Right ventricle myocardium superior (tissue), 1 donor: ENCODE results near the gene FAM135A. TPM values are rescaled to one million over a fixed set of nuclear protein-coding genes. Genes with fewer than 3 reads are reported as not detected.
"Not testable (repeated sequence)": the region's sequence is repeated elsewhere in the genome, so short reads cannot be mapped to it uniquely, and the experiment has no call there.

ENCODE experiments used
- ATAC-seq: fragments of 200-7000 bp; cut with Tn5 transposase; one replicate; pipeline ENCODE4 v1.9.1; 2020; ENCODE audit warnings: mild to moderate bottlenecking; ENCODE audit not compliant: poor library complexity
- DNase-seq: peaks from one replicate; pipeline ENCODE4 v3.0.0-alpha.2; 2020
- intact Hi-C: fragments of 100-400 bp; cut with DNase I; formaldehyde crosslinking; loops from one replicate; pipeline ENCODE4 v1.11.2; 2022
- total RNA-seq: library from RNA; stranded (reverse); fragmentation: NEBNext Ultra II Directional; extraction: Animal tissue kit (Norgen Biotek cat#: 25700); gene quantifications from one replicate; pipeline ENCODE4 v1.2.1, GENCODE V29; 2021
- donor health status: DM: no; HTN: yes; CAD: no; lungs with severe emphysema.

The FAM135A gene
- total RNA-seq, 1 donor from 2014 or later: 14.3 TPM

- DNase-seq (no peak), ATAC-seq (no peak)
- intact Hi-C loops: no loop called here
These were observed 97.3 kb downstream of the FAM135A start for GRCh38 chr6:70510600-70510999.

- intact Hi-C loops: no loop called here
- ATAC-seq: no peak
- no peak for DNase-seq
These were observed 105.4 kb downstream of the FAM135A start for GRCh38 chr6:70518723-70519122.

GRCh38 chr6:70520575-70520974 is 107.3 kb downstream of the FAM135A start:
- intact Hi-C loops: no loop called here
- ATAC-seq (no peak), DNase-seq (no peak)

GRCh38 chr6:70524721-70525286 is 111.5 kb downstream of the FAM135A start:
- no peak for DNase-seq
- ATAC-seq: no peak
- intact Hi-C loops: no loop called here

GRCh38 chr6:70527071-70527737 is 113.9 kb downstream of the FAM135A start:
- intact Hi-C loops: no loop called here
- DNase-seq (no peak), ATAC-seq (no peak)

- intact Hi-C loops: no loop called here
- DNase-seq (no peak), ATAC-seq (no peak)
These were observed 116.7 kb downstream of the FAM135A start for GRCh38 chr6:70530023-70530422.

GRCh38 chr6:70531133-70531532 is 117.8 kb downstream of the FAM135A start:
- no peak for ATAC-seq
- DNase-seq: no peak
- intact Hi-C loops: no loop called here

- DNase-seq (no peak), ATAC-seq (no peak)
- intact Hi-C loops: no loop called here
These were observed 124.0 kb downstream of the FAM135A start for GRCh38 chr6:70537266-70537665.

- intact Hi-C loops: no loop called here
- DNase-seq (no peak), ATAC-seq (no peak)
These were observed 125.1 kb downstream of the FAM135A start for GRCh38 chr6:70538376-70538775.

- intact Hi-C loops: no loop called here
- ATAC-seq (peak; percentile 85), DNase-seq (no peak)
These were observed 134.0 kb downstream of the FAM135A start for GRCh38 chr6:70547313-70547712.

GRCh38 chr6:70547905-70548304 is 134.6 kb downstream of the FAM135A start:
- intact Hi-C loops: no loop called here
- ATAC-seq: peak; percentile 73
- no peak for DNase-seq

- DNase-seq (no peak), ATAC-seq (no peak)
- intact Hi-C loops: no loop called here
These were observed 136.0 kb downstream of the FAM135A start for GRCh38 chr6:70549327-70549726.

- no peak for ATAC-seq
- no peak for DNase-seq
- intact Hi-C loops: loop anchor here (10.0 kb wide), 1 partner anchor 133 kb away; no protein-coding TSS in a partner anchor
These were observed 138.3 kb downstream of the FAM135A start for GRCh38 chr6:70551566-70551965.

GRCh38 chr6:70552286-70552940 is 139.1 kb downstream of the FAM135A start:
- intact Hi-C loops: loop anchor here (10.0 kb wide), 1 partner anchor 132 kb away; no protein-coding TSS in a partner anchor
- ATAC-seq (peak; percentile 94), DNase-seq (peak; percentile 47)

GRCh38 chr6:70552974-70553373 is 139.7 kb downstream of the FAM135A start:
- DNase-seq (no peak), ATAC-seq (peak; percentile 29)
- intact Hi-C loops: loop anchor here (10.0 kb wide), 1 partner anchor 132 kb away; no protein-coding TSS in a partner anchor

GRCh38 chr6:70557998-70558397 is 144.7 kb downstream of the FAM135A start:
- no peak for ATAC-seq
- intact Hi-C loops: loop anchor here (10.0 kb wide), 1 partner anchor 127 kb away; no protein-coding TSS in a partner anchor
- no peak for DNase-seq

- intact Hi-C loops, ATAC-seq, DNase-seq: not testable (repeated sequence)
These were observed 149.1 kb downstream of the FAM135A start for GRCh38 chr6:70562401-70562800.

- no peak for ATAC-seq
- intact Hi-C loops: no loop called here
These were observed 150.2 kb downstream of the FAM135A start for GRCh38 chr6:70563530-70563929.

GRCh38 chr6:70566751-70567382 is 153.6 kb downstream of the FAM135A start, which contains the start of gene SDHAF4:
Gene SDHAF4, plus strand, starts transcription at chr6:70566930. Its CDS starts 11 bp downstream, at chr6:70566941.
- intact Hi-C loops: loop anchor here (5.0 kb wide), 1 partner anchor 100 kb away; the partner anchor contains the start of gene SMAP1
- peak; percentile 100 for ATAC-seq
- peak; percentile 97 for DNase-seq

More at GRCh38 chr6:70563530-70563929, 150.2 kb downstream of the FAM135A start:
- no peak for DNase-seq
